NT2/D1 (cell line): ENCODE data around the gene RABEP2.

Experiments used
- SUZ12 ChIP-seq: IDR thresholded peaks from 2 replicates; pipeline ENCODE4 v1.6.1; 2011; ENCODE audit not compliant: insufficient read length, insufficient read depth; ENCODE audit errors: extremely low read depth
- YY1 ChIP-seq: IDR thresholded peaks from 2 replicates; pipeline ENCODE4 v1.6.1; 2011; ENCODE audit not compliant: insufficient read length, insufficient read depth
- ZNF274 ChIP-seq: IDR thresholded peaks from 2 replicates; pipeline ENCODE4 v1.6.1; 2011; ENCODE audit warnings: mild to moderate bottlenecking, low read depth, low read length

- TF ChIP-seq YY1 (no peak), ZNF274 (no peak), SUZ12 (no peak)
Observed at GRCh38 chr16:28875134-28876018, 49.7 kb downstream of the RABEP2 start.
